ENCODE measurements around the gene RAC2.
A peak's percentile ranks its signal among the peaks of the same experiment; 100 is the strongest.

RAC2 gene

DNA sequence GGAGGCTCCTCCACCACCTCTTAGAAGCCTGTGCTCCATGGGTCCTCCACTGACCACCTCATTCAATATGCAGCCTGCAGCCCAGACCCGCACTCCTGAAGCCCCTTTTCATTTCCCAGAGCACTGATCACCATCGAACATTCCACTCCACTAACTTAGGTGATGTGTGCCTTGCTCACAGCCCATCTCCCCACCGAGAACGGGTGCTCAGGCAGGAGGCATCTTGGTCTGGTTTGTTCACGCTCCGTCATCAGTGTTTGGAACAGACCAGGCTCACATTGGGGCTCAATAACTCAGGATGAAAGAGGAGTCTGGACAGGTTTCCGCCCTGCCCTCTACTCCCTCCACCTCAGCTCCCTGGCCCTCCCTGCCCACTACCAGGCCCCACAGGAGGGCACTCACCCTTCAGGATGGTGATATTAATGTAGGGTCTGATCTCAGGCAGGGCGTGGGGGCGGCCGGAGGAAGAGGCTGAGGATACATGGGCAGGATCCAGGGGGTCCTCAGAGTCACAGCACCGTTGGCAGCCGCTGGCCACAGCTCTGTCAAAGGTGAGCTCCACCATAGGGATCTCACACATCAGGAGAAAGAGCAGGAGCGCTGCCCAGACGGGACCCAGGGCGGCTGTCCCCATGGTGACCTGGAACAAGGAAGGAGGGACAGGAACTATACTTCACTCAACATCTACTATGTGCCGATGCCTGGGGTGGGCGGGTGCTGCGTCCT, 59.1 kb downstream of the RAC2 start:
- no peak for DNase-seq

- DNase-seq, result no peak
Observed at GRCh38 chr22:37184380-37184755, 59.7 kb downstream of the RAC2 start.

- no peak for DNase-seq
Observed at GRCh38 chr22:37183432-37184379, 60.4 kb downstream of the RAC2 start.

- DNase-seq, result no peak
Observed at GRCh38 chr22:37182949-37183245, 61.2 kb downstream of the RAC2 start.

DNA sequence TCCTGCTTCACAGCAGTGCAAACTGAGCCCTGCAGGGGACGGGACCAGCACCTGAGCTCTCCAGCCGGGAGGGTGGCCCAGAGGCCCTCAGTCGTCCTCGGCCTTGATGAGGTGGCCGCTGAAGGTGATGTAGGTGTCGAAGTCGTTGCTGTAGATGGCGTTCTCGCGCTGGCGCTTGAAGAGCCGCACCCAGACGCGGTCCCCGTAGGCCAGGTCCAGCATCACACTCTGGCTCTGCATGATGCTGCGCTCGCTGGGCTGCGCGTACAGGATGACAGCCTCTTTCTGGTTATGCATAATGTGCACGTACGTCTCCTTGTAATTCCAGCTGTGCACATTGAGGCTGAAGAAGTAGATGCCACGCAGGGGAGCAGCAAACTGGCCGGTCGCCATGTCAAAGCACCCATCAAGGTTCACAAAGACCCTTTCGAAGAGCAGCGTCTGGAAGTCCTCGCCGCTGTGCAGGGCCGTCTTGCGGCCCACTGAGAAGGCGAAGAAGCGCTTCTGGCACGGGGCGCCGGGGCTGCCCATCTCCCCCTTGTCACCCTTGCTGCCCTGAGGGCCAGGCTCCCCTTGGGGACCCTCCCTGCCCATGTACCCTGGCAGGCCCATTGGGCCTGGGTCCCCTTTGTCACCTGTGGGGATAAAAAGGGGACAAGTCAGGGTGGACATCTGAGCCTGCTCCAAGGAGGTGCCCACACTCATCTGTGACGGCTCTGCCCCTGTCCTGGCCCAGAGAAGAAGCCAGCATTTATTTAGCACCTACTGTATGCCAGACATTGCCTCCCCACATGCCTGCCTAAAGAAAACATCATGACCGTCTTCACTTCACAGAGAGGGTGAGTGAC, 61.7 kb downstream of the RAC2 start:
- DNase-seq, result no peak

DNA sequence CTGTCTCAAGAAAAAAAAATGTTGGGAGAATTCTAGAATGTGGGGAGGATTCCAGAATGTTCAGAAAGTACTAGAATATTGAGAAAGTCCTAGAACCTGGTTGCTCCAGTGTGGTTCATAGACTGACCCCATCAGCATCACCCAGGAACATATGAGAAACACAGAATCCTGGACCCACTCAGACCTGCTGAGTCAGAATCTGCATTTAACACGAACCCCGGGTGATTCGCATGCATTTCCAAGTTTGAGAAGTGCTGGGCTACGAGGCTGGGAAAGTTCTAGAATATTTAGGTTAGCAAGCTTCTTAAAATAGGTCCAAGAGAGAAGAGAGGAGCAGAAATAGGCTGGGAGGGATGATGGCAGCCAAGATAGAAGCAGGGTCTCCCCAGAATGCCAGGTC, 62.4 kb downstream of the RAC2 start:
- no peak for DNase-seq

DNA sequence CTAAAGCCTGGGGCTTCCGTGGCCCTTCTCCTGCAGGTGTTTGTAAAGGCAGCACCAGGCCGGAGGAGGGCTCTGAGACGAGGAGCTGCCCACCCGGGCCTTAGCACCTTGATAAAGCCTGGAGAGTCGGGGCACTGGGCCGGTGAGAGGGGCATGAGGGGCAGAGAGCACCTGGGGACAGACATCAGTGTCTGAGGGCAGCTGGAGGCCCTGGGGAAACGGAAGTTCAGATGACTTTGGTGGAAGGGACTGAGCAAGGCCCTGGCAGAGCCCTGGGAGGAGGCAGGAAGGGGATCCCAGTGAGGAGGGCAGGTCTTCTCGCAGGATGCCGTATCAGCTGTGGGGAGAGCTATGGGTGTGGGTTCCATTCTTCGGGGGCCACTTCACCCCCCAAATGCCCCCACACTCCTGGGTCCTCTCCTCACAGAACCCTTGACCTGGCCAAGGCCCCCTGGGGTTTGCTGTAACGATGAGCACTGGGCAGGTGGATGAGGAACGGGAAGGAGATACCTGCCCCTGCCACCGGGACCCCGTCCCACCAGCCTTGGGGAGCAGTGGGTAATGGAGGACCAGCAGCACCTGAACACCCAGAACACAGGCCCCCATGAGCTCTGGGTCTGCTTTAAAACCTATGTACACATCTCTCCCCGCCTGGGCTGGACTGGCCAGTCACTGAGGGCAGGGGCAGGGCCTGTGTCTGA, 63.4 kb downstream of the RAC2 start:
- no peak for DNase-seq

GRCh38 chr22:37179622-37180420, 64.2 kb downstream of the RAC2 start:
- no peak for DNase-seq

- DNase-seq, result no peak
Observed at GRCh38 chr22:37179126-37179470, 65.0 kb downstream of the RAC2 start.

GRCh38 chr22:37178350-37179125, 65.5 kb downstream of the RAC2 start:
- DNase-seq, result no peak

- no peak for DNase-seq
Observed at GRCh38 chr22:37177755-37178154, 66.3 kb downstream of the RAC2 start.

GRCh38 chr22:37177221-37177620, 66.8 kb downstream of the RAC2 start:
- no peak for DNase-seq

- peak; percentile 44 for DNase-seq
Observed at GRCh38 chr22:37176464-37177061, 67.5 kb downstream of the RAC2 start.

DNA sequence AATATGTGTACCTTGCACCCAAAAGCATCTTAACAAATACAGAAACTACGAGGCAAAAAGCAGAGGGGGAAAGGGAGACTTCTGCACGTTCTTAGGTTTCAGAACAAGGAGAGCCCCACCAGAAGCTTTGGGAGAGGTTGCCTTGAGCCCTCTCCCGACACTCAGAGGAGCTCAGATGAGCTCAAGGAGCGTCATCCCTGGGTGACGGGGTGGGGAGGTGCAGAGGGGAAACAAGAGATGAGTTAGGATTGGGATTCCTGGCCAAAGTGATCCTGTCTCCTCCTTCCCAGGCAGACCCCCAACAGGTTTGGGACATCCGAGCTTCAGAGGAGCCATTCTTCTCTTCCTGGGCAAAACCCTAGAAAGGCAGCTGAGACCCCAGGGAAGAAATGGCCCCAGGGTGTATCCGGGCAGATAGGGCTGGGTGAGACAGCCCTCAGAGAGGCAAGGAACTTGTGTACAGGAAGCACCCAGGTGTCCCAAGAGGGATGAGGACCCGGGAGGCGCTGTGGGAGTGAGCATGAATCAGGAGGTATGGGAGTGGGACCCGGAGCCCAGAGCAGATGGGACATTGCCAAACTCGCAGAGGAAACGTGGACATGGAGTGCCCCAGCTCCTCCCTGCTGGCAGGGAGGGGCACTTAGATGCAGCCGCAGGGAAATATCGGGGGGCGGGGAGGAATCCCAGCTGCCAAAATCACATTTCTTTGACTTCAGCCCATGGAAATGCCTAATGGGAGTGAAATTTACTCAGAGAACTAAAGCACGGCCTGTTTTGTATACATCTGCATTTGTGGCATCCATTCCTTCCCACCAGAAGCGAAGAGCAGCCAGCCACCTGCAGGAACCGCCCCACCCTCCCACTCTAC, 68.4 kb downstream of the RAC2 start:
- DNase-seq, result no peak
